BLaER1 (cell line): Measurements from ENCODE around the gene ADAP2.
"Not testable (repeated sequence)": the region's sequence is repeated elsewhere in the genome, so short reads cannot be mapped to it uniquely, and the experiment has no call there.

ENCODE experiments used
- H3K27ac ChIP-seq: shearing (Covaris generic); formaldehyde crosslinking; 2 replicates; pipeline ENCODE4 v1.8.1; 2022
- H3K27me3 ChIP-seq: shearing (Covaris generic); formaldehyde crosslinking; 2 replicates; pipeline ENCODE4 v1.8.1; 2022
- H3K36me3 ChIP-seq: shearing (Covaris generic); formaldehyde crosslinking; 2 replicates; pipeline ENCODE4 v1.8.1; 2022
- H3K4me1 ChIP-seq: shearing (Covaris generic); formaldehyde crosslinking; 2 replicates; pipeline ENCODE4 v1.8.1; 2022
- H3K4me2 ChIP-seq: shearing (Covaris generic); formaldehyde crosslinking; 2 replicates; pipeline ENCODE4 v1.8.1; 2022
- H3K4me3 ChIP-seq: shearing (Covaris generic); formaldehyde crosslinking; 2 replicates; pipeline ENCODE4 v1.8.1; 2022
- H3K9ac ChIP-seq: shearing (Covaris generic); formaldehyde crosslinking; 2 replicates; pipeline ENCODE4 v1.8.1; 2022
- H3K9me3 ChIP-seq: shearing (Covaris generic); formaldehyde crosslinking; 2 replicates; pipeline ENCODE4 v1.8.1; 2022
- H4K20me1 ChIP-seq: shearing (Covaris generic); formaldehyde crosslinking; 2 replicates; pipeline ENCODE4 v1.8.1; 2022
- Cebpa-rat ChIP-seq: shearing (Covaris generic); IDR thresholded peaks from 2 replicates; pipeline ENCODE4 v1.8.1; 2022

The ADAP2 gene

GRCh38 chr17:30952638-30953393 is 31.1 kb downstream of the ADAP2 start:
- H3K36me3 ChIP-seq, result no peaks in the 10 kb centered on the region
- no peak for TF ChIP-seq Cebpa-rat
- H3K27ac ChIP-seq, result peak overlapping the region; percentile 35; the same call in 1 of the 2 replicates
- peaks cover 31% of the 10 kb centered on the region for H3K4me1 ChIP-seq
- H4K20me1 ChIP-seq, result no peaks in the 10 kb centered on the region
- peak overlapping the region; percentile 54; the same call in 1 of the 2 replicates for H3K4me2 ChIP-seq
- no peak overlapping the region for H3K4me3 ChIP-seq
- H3K9ac ChIP-seq, result no peak overlapping the region
- no peaks in the 10 kb centered on the region for H3K27me3 ChIP-seq
- no peaks in the 10 kb centered on the region for H3K9me3 ChIP-seq

GRCh38 chr17:30954046-30954830 is 32.5 kb downstream of the ADAP2 start:
- Histone ChIP-seq H3K27ac (peak overlapping the region; percentile 51), H3K4me2 (peak overlapping the region; percentile 66), H3K9me3 (no peaks in the 10 kb centered on the region), H4K20me1 (no peaks in the 10 kb centered on the region), H3K27me3 (no peaks in the 10 kb centered on the region), H3K4me3 (no peak overlapping the region), H3K36me3 (no peaks in the 10 kb centered on the region), H3K9ac (no peak overlapping the region), H3K4me1 (peaks cover 40% of the 10 kb centered on the region)
- no peak for TF ChIP-seq Cebpa-rat

GRCh38 chr17:30956764-30957374 is 35.1 kb downstream of the ADAP2 start:
- Histone ChIP-seq H3K4me1 (peaks cover 40% of the 10 kb centered on the region), H3K27ac (no peak overlapping the region), H4K20me1 (no peaks in the 10 kb centered on the region), H3K4me2 (no peak overlapping the region), H3K4me3 (no peak overlapping the region), H3K9me3 (no peaks in the 10 kb centered on the region), H3K27me3 (no peaks in the 10 kb centered on the region), H3K9ac (no peak overlapping the region), H3K36me3 (no peaks in the 10 kb centered on the region)
- no peak for TF ChIP-seq Cebpa-rat

- Histone ChIP-seq H3K36me3 (no peaks in the 10 kb centered on the region), H3K4me2 (peak overlapping the region; percentile 51; the same call in 1 of the 2 replicates), H3K9ac (no peak overlapping the region), H3K4me3 (no peak overlapping the region), H4K20me1 (no peaks in the 10 kb centered on the region), H3K9me3 (no peaks in the 10 kb centered on the region), H3K27me3 (no peaks in the 10 kb centered on the region), H3K4me1 (peaks cover 31% of the 10 kb centered on the region), H3K27ac (no peak overlapping the region)
- TF ChIP-seq Cebpa-rat, result no peak
Measured at GRCh38 chr17:30957741-30958140, 36.0 kb downstream of the ADAP2 start.

GRCh38 chr17:30958187-30958586 is 36.4 kb downstream of the ADAP2 start:
- Histone ChIP-seq H4K20me1 (no peaks in the 10 kb centered on the region), H3K27me3 (no peaks in the 10 kb centered on the region), H3K4me1 (peaks cover 26% of the 10 kb centered on the region), H3K9me3 (no peaks in the 10 kb centered on the region), H3K27ac (no peak overlapping the region), H3K4me3 (no peak overlapping the region), H3K36me3 (no peaks in the 10 kb centered on the region), H3K9ac (no peak overlapping the region), H3K4me2 (peak overlapping the region; percentile 51)
- peak; percentile 88 for TF ChIP-seq Cebpa-rat

- H3K36me3 ChIP-seq, result no peaks in the 10 kb centered on the region
- H3K9me3 ChIP-seq, result no peaks in the 10 kb centered on the region
- no peak overlapping the region for H3K4me3 ChIP-seq
- no peaks in the 10 kb centered on the region for H4K20me1 ChIP-seq
- H3K27me3 ChIP-seq, result no peaks in the 10 kb centered on the region
- H3K27ac ChIP-seq, result no peak overlapping the region
- no peak overlapping the region for H3K9ac ChIP-seq
- no peak overlapping the region; the same call in 1 of the 2 replicates for H3K4me2 ChIP-seq
- no peak for TF ChIP-seq Cebpa-rat
- H3K4me1 ChIP-seq, result peaks cover 11% of the 10 kb centered on the region
Measured at GRCh38 chr17:30961209-30962188, 39.8 kb downstream of the ADAP2 start.

- not testable (repeated sequence) for H3K4me3 ChIP-seq, H4K20me1 ChIP-seq, H3K36me3 ChIP-seq, H3K9me3 ChIP-seq, H3K4me2 ChIP-seq, H3K9ac ChIP-seq, H3K27ac ChIP-seq, H3K27me3 ChIP-seq
- peaks cover 15% of the 10 kb centered on the region for H3K4me1 ChIP-seq
Measured at GRCh38 chr17:30964312-30964711, 42.6 kb downstream of the ADAP2 start.

- Histone ChIP-seq H3K27ac (no peak overlapping the region), H3K4me3 (no peak overlapping the region), H3K36me3 (no peaks in the 10 kb centered on the region), H3K9ac (no peak overlapping the region), H3K4me1 (peaks cover 18% of the 10 kb centered on the region), H3K4me2 (no peak overlapping the region), H3K9me3 (no peaks in the 10 kb centered on the region), H3K27me3 (no peaks in the 10 kb centered on the region), H4K20me1 (no peaks in the 10 kb centered on the region)
- no peak for TF ChIP-seq Cebpa-rat
Measured at GRCh38 chr17:30964876-30965275, 43.1 kb downstream of the ADAP2 start.

- Histone ChIP-seq H3K27me3 (no peaks in the 10 kb centered on the region), H3K27ac (no peak overlapping the region), H3K4me1 (peaks cover 26% of the 10 kb centered on the region), H3K4me3 (no peak overlapping the region), H3K9me3 (no peaks in the 10 kb centered on the region), H3K4me2 (no peak overlapping the region), H3K36me3 (no peaks in the 10 kb centered on the region), H4K20me1 (no peaks in the 10 kb centered on the region), H3K9ac (no peak overlapping the region)
- no peak for TF ChIP-seq Cebpa-rat
Measured at GRCh38 chr17:30965686-30966085, 43.9 kb downstream of the ADAP2 start.

- not testable (repeated sequence) for H3K9ac ChIP-seq, H3K9me3 ChIP-seq, H3K27ac ChIP-seq, H3K36me3 ChIP-seq, H4K20me1 ChIP-seq, H3K27me3 ChIP-seq
- Histone ChIP-seq H3K4me3 (peak overlapping the region; percentile 49), H3K4me1 (peaks cover 35% of the 10 kb centered on the region), H3K4me2 (peak overlapping the region; percentile 46)
Measured at GRCh38 chr17:30967911-30968310, 46.2 kb downstream of the ADAP2 start.
